ENCODE results near the gene SORCS2.

SORCS2 gene

DNA sequence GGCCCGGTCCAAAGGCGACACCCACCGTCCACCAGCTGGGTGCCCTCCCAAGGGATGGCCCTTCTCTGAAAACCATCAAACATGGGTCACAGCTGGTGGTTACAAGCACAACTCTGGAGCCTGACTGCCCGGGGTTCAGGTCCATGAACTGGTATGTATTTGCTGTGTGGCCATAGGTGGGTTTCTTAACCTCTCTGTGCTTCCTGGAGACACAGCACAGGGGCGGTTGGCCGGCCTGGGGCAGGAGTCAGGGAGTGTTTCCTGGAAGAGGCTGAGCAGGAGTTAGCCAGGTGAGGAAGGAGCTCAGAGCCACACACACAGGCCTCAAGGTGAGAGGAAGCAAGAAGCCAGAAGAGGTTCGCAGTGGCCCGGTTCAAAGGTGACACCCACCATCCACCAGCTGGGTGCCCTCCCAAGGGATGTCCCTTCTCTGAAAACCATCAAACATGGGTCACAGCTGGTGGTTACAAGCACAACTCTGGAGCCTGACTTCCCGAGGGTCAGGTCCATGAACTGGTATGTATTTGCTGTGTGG lies 486.0 kb downstream of the SORCS2 start:
- DNase-seq (ENCODE audit: extremely low read depth, low read depth), result no peak
- TF ChIP-seq, protein P1, sequence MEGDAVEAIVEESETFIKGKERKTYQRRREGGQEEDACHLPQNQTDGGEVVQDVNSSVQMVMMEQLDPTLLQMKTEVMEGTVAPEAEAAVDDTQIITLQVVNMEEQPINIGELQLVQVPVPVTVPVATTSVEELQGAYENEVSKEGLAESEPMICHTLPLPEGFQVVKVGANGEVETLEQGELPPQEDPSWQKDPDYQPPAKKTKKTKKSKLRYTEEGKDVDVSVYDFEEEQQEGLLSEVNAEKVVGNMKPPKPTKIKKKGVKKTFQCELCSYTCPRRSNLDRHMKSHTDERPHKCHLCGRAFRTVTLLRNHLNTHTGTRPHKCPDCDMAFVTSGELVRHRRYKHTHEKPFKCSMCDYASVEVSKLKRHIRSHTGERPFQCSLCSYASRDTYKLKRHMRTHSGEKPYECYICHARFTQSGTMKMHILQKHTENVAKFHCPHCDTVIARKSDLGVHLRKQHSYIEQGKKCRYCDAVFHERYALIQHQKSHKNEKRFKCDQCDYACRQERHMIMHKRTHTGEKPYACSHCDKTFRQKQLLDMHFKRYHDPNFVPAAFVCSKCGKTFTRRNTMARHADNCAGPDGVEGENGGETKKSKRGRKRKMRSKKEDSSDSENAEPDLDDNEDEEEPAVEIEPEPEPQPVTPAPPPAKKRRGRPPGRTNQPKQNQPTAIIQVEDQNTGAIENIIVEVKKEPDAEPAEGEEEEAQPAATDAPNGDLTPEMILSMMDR (IDR thresholded peaks at IDR 0.05; ENCODE audit: low read depth, low read length), result no peak

DNA sequence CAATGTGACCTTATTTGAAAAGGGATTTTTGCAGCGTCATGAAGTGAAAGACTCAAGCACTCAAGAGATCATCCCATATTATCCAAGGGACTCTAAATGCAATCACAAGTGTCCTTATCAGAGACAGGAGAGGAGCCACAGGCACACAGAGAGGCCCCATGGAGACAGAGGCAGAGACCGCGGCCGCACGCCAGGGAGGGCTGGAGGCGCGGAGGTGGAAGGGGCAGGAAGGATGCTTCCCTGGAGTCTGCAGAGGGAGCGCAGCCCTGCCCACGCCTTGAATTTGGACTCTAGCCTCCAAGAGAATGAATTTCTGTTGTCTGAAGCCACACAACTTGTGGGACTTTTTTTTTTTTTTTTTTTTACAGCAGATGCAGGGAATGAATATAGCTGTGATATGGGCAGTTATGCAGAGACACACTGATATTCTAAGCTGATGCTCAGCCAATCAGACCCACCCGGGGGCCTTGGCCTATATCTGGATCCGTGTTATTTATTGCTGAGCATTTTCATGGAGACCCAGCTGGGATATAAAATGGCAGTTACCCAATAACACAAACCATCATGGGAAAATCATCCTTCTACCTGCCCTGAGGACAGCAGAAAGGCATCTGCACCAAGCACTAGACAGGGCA lies 487.2 kb downstream of the SORCS2 start:
- DNase-seq (ENCODE audit: extremely low read depth, low read depth), result no peak

DNA sequence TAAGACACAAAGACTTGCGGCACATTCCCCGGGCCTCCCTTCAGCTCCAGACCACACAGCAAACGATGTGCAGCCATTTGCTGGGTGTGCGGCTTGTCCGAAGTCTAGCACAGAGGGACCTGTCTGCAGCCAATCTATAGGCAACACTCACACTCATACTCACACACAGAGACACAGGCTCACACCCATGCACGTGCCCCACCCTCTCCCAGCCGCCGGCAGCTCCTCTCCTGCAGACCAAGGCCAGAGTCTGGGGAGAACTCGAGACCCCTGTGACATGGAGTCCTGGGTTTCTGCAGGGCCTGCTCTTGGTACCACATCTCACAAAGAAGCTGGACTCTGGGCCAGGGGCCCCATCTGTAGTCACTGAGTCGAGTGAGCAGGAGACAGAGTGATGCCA lies 487.8 kb downstream of the SORCS2 start:
- no peak for DNase-seq (ENCODE audit: extremely low read depth, low read depth)
- TF ChIP-seq, protein P1 (IDR thresholded peaks at IDR 0.05; ENCODE audit: low read depth, low read length), result no peak

More for the DNA sequence above, 487.2 kb downstream of the SORCS2 start:
- TF ChIP-seq, protein P1 (IDR thresholded peaks at IDR 0.05; ENCODE audit: low read depth, low read length), result no peak

DNA sequence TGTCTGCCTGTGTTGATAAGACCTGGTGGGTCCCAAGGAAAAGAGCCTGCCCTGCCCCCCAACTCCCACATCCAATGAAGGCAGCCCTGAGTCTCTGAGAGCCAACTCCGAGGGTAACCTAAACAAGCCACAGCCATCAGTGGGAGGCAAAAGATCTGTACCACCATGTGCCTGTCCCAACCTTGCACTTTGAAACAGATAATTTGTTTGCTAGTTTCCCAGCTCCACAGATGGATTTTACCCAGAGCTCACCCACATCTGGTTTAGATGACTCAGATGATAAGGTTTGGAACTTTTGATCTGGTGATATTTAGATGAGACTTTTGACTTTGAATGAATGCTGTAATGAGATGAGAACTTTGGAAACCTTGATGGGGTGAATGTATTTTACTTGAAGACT lies 488.4 kb downstream of the SORCS2 start:
- TF ChIP-seq, protein P1 (IDR thresholded peaks at IDR 0.05; ENCODE audit: low read depth, low read length), result no peak
- DNase-seq (ENCODE audit: extremely low read depth, low read depth), result no peak

DNA sequence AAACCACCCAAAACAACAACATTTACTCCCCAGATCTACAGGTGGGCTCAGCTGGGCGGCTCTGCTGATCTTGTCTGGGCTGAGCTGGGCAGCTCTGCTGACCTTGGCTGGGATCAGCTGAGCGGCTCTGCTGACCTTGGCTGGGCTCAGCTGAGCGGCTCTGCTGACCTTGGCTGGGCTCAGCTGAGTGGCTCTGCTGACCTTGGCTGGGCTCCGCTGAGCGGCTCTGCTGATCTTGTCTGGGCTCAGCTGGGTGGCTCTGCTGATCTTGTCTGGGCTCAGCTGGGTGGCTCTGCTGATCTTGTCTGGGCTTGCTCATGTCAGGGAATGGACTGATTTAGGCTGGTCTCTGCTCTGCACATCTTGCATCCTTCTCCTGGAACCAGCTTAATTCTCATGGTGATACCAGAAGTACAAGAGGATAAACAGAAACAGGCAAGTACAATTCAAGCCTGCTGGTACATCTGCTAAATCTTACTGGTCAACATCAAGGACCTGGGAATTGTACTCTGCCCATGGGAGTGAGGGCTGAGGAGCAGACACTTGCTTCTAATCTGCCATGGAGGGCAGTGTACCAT lies 490.9 kb downstream of the SORCS2 start:
- TF ChIP-seq, protein P1 (IDR thresholded peaks at IDR 0.05; ENCODE audit: low read depth, low read length), result no peak
- no peak for DNase-seq (ENCODE audit: extremely low read depth, low read depth)

DNA sequence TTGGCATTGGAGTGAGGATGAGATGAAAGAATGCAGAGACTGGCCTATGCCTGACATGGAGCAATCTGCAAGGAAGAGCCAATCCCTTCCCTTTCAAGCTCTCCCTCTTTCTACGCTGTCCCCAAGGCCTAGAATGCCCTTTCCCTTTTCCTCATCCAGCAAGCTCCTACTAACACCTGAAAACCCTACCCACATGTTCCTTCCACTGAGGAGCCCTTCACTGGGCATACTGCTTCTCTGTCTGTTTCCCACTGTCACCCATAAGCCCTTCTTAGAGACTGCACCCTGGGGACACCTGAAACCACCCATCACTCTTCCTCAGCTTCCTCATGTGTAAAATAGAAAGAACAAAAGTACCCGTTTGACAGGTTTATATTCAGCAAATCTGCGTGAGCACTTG lies 492.0 kb downstream of the SORCS2 start:
- no peak for DNase-seq (ENCODE audit: extremely low read depth, low read depth)
- TF ChIP-seq, protein P1 (IDR thresholded peaks at IDR 0.05; ENCODE audit: low read depth, low read length), result no peak

DNA sequence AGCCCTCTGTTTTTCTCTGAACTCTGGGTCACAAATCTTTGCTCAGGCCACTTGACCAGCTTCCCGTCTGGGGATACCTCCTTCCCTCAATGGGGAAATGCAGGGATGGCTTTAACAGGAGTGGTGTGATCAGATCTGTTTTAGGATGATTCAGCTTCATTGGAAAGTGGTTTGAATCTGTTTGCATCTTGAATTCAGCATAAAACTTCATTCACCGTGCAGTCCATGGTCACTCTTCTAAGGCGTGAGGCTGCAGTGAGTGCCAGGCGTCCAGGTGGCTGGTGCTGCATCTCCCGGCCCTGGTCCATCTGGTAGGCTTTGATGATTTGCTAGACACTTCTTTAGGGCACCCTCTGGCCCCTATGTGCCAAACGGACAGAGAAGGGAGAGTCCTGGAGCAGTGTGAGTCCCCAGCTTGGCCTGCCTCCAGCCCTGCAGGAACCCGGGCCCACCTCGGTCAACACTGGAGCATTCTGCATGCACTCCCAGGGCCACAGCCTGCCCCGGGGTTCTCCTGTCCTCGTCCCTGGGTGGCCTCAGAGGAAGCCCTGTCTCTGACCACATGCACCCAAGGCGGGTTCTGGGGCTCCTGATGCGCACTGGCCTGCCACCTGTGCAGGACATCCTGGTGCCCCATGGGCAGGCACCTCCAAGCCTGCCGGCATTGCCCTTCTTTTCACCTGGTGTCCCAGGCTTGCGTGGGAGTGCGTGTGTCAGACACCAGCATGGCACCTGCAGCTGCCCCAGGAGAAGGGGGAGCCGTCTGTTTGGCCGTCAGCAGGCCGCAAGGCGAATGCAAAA lies 493.9 kb downstream of the SORCS2 start:
- TF ChIP-seq, protein P1 (IDR thresholded peaks at IDR 0.05; ENCODE audit: low read depth, low read length), result no peak
- no peak for DNase-seq (ENCODE audit: extremely low read depth, low read depth)

Data from AG09319 (cell line).